HG03565 (cell line): ENCODE measurements around the gene MATN4.

ENCODE experiments used
- ATAC-seq: cut with Tn5 transposase; IDR thresholded peaks from one replicate; pipeline ENCODE4 v1.9.1; 2021; ENCODE audit warnings: mild to moderate bottlenecking, moderate library complexity; ENCODE audit not compliant: unreplicated experiment

Gene MATN4

DNA sequence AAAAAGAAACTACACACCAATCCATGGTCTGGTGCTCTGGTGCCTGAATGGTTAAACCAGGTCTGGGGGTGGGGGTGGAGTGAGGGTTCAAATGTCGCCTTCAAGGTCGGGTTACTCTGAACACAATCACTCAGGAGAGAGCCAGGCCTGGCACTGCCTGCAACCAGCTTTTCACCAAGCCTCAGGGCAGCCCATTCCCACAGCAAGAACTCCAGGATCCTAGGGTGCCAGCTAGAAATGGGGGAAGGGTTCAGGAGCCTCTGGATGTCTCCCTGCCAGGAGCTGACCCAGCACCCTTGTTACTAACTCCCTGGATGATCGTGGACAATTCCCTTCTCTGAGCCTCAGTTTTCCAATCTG, 33.5 kb upstream of the MATN4 start:
- no peak for ATAC-seq

DNA sequence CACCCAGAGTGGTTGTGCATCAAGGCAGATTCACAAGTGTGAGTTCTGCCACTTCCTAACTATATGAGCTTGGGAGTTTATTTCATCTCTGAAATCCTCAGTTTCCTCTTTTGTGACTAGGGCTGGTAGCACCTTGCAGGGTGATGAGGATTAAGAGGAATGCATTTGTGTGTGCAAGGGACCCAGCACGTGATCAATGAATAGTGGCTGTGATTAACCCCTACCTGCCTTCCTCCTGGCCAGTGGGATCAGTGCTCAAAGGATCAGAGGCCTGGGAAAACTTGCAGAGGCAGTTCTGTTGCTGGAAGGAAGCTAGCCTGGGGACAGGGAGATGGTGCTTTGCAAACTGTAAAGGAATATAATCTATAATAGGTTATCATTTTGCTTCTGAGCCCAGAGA, 32.9 kb upstream of the MATN4 start:
- ATAC-seq, result no peak

DNA sequence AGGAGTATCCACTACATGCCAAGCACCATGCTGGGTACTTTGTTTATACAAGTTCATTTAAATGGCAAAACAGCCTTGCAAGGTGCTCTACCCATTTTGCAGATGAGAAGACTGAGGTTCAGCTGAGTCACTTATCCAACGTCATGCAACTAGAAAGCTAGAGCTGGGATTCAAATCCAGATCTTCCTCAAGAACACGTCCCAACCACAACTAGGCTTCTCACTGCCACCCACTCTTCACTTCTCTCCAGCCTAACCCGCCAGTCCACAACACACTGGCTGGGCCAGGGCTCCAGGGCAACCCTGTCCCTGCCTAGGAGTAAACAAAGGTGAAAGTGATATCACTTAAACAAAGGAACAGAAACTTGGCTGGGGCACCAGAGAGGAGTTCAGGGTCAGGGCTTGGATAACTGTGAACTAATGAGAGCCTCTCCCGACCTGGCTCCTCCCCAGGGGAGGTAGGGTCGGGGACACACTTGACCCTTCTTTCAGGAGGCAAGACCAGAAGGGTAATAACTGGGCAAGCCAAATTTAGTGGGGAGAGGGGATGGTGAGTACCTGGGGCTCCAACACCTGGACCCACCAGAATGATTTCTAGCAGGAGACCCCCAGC, 32.2 kb upstream of the MATN4 start:
- ATAC-seq, result no peak

DNA sequence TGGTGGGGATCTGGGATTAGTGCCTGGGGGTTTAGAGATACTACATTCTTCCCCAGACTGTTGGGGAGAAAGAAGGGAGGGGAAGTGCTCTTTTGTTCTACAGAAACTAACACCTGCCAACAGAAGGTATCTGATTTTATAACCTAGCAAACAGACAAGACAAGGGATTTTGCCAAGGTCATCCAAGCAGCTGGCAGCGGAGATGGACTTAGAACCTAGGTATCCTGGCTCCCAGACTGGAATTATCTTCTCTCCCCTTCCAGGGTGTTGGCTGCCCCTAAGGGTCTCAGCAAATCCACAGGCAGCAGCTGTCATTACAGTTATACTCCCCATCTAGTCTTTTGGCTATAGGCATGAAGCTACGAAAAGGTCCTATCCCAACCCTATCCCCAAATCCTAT, 31.7 kb upstream of the MATN4 start:
- ATAC-seq, result no peak

DNA sequence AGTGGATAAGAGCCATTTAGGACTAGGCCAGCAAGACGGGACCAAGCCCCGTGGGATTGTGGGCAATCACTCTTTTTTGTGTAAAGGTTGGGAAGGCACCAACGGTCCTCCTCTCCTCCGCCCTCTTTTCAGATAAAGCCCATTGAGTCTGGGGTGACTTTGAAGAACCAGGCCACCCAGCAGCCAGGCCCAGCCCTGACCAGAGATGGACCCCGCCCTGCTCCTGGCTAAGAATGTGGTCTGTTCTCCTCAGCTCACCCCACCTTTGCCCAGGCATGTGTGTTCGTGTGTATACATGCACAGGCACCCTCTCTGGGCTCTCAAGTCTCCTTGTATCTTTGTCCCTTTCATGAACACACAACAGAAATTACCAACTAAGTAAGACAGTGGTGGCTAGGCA, 31.0 kb upstream of the MATN4 start:
- ATAC-seq, result no peak

DNA sequence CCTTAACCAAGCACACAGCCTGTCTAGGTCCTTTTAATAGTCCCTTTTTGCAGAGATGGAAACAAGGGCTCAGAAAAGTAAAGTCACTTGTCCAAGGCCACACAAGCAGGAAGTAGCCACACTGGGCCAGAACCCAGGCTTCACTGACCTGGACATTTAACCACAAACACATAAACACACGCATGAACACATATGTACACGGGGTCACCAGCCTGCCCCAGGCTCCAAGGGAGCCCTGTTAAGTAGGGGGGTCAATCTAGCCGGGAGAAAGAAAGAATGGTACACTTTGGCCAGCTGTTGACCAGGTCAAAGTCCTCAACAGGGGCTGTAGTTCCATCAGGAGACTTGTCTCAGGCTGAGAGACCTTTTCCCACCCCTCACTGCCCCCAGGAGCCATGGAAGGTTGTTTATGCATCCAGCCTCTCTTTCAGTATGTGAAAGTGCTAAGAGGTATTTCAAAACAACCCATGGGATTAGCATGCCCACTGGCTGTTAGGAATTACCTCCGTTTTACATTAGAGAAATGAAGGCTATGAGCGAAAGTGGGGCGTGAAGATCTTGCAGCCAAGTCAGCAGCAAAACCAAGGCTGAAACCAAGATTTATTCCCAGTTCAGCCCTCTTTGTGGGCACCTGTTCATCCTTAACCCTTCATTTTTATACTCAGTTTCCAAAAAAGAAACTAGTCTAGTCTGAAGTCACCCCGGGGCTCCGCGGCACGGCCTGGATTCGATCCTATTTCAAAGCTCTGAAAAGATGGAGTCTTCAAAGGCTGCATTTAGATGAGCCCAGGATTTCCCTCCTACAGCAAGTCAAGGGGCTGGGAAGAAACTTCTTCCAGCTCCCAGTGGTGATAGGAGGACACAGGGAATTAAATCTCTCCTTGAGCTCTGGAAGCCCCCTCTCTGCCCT, 30.3 kb upstream of the MATN4 start:
- no peak for ATAC-seq

DNA sequence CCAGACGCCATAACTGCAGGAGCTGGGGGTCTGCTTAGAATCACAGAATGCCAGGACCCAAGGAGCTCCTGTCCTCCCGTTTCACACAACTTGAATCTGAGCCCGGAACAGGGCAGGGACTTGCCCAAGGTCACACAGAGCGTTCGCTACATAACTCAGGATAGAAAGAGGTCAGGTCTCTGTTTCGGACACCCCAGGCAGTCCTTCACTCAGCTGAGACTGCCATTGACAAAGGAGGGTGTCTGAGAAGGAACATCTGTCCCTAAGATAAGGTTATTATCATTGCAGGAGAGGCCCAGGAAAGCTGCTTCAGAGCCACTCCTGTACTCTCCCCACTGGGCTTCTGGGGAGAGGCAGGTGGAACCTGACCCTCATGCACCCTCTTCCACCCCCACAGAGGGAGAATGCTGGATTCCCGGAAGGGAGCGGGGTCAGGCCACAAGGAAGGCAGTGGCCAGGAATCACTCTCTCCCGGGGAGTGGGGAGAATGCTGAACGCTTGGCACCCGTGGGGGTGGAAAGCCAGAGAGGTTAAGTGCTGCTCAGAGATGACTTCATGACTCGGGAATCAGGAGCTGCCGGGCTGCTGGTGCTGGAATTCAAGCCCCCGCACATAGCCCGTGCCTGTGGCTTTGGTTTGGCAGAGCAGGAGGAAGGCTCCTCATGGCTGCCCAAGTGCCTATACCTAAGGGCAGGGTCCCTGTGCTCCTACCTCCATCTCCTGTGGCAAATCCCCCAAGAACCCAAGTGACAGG, 29.4 kb upstream of the MATN4 start:
- ATAC-seq, result no peak

DNA sequence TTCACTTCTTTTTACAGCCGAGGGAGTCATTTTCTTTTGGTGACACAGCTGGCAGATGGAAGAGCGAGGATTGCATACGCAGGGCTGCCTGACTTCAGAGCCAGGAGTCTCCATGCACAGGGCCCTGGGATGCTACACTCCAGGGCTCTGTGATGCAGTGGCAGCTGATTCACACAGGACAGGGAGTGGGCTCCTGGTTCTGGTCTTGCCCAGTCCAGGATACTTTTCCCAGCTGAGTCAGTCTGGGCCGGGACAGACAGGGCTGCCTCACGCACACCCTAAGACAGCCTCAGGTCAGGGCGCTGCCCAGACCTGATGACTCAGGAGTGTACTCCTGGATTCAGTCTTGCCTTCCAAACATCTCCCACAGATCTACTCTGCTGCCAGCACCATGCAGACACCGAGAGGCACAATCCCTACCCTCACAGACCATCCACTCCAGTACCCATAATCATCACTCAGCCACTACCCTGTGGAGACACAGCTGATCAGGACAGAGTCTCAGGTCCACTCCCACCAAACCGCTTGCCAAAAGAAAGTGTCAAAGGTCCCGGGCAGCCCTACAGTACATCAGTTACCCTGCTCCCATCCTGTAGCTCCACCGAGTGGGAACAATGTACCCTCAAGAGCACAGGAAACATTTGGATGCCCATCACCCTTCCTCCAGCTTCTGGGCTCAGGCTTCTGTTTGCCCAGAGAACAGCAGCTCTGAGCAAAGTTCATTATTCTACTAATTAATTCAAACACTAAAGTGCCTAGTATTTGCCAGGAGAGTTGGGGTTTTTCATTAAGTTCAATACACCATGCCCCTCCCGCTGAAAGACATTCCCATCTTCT, 28.6 kb upstream of the MATN4 start:
- no peak for ATAC-seq

DNA sequence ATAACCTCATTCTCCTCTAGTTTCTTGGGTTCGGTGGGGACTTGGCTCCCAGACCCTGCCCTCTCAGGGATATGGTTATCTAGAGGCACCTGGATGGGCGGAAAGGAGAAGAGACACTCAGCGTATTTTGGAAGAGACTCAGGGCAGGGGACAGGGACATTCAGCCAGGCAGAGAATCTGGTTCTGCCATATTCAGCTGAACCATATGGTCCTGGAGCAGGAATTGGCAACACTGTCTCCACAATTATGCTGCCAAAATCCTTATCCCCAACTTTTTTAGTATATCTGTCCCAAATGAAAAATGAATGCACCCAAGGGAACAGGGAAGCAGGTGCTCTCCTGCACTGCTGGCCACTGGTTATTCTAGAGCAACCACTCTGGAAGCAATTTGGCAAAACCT, 22.4 kb upstream of the MATN4 start:
- ATAC-seq, result no peak

DNA sequence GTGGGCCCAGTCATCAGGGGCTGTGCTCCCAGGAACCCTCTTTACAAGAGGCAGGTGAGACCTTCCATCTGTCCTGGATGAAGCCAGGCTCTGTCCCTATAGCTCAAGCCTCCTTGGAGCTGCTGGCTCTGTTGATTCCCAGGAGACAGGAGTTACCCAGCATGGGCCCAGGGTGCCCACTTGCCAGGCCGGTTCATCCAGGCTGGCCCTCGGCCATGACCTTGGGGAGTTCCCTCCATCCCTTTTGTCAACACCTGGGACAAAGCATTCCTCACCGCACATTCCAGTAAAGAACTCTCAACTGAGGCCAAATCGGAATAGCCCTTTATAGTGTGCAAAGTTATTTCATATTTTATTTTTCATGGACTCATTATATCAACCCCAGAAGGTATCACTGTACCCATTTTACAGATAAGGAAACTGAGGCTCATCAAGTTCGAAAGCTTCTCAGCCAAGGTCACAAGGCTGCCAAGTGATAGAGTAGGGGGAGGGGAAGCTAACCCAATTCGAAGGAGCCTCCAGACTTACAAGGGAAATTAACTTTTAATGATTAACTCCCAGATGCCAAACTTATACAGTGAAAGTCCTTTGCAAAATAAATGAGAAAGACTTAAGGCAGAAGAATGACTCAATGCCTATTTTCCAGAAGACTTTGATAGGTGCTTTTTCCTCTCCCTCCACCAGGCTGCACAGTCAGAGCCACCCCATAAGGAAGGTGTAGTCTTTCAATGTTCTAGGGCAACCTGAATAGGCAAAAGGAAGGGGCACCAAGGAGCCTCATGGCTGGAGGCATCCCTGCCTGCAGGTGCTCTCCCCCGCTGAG, 21.6 kb upstream of the MATN4 start:
- no peak for ATAC-seq

DNA sequence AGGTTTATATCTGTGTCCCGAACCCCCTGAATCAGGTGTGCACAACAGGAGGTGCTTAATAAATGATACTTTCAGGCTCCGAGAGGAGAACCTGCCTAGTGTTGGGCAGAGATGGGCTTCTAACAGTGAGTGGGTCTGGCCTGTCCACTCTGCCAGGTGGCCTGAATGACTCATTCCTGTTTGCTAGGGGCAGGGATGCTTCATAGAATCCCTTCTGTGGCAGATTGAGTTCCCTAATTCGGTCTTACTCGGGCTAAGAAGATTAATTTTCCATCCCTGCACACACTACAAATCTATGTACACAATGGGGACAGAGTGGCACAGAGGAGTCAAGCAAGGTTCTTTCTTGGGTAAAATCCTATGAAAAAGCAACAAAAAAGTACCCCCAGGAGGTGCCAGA, 20.4 kb upstream of the MATN4 start:
- no peak for ATAC-seq

DNA sequence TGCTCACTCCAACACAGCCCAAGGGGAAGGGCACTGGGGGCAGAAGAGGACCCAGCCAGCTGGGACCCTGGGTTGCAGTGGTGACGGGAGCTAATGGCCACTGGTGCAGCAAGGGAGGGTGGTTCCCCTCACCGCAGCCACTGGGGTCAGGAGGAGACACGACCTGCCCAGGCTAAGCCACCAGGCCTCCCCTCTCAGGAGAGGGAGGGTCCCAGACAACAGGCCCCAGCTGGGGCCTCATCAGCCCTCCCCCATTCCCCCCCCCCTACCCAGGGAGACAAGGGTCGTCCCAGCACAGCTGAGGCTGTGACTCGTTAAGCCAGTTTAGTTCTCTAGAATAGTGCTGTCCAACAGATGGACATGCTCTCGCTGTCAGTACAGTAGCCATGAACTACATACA, 17.3 kb upstream of the MATN4 start:
- ATAC-seq, result no peak

DNA sequence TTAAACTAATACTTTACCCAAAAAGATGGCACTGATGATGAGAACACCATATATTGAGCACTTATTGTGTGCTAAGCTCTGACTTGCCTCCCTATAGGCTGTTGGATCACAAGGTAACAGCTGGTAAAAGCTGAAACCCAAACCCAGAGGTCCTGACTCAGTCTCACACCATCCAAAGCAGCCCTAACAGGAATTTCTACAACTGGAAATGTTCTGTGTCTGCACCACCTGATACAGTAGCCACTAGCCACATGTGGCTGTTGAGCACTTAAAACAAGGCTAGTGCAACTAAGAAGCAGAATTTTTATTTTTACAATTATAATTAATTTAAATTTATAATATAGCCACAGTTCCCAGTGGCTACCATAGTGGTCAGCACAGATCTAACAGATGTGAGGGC, 15.6 kb upstream of the MATN4 start:
- no peak for ATAC-seq

DNA sequence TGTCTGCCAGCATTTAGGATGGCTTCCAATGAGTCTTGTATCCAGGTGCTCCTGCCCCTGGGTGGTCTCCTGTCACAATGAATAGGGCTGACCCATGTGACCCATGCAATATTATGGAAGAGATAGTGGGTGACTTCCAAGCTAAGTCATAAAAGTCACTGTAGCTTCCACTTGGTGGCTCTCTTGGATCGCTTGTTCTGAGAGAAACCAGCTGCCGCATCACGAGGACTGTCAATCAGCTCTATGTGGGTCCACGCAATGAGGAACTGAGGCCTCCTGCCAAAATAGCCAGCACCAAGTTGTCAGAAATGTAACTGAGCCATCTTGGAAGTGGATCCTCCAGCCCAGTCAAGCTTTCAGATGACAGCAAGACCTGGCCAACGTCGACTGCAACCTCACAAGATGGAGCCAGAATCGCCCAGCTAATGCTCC, 14.9 kb upstream of the MATN4 start:
- ATAC-seq, result no peak

DNA sequence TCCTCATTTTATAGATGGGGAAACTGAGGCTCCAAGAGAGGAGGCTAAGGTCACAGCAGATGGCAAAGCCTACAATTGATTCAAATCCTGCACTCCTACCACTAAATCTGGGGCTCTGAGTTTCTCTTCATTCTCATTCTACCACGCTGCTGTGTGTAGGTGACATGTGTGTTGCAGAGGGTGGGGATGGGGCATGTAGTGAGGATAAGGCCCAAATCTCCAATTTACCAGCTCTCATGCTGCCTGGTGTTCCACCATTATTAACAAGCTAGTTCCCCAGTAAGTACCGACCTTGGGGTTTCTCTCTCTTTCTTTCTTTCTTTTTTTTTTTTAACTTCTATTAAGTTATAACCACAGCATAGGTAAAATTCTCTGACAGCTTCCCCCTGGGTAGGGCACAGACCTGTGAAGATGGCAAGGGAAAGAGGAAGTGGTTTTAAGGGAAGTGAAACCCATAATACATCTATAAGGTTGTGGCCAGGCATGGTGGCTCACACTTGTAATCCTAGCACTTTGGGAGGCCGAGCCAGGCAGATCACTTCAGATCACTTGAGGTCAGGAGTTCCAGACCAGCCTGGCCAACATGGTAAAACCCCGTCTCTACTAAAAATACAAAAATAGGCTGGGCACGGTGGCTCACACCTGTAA, 13.0 kb upstream of the MATN4 start:
- no peak for ATAC-seq

DNA sequence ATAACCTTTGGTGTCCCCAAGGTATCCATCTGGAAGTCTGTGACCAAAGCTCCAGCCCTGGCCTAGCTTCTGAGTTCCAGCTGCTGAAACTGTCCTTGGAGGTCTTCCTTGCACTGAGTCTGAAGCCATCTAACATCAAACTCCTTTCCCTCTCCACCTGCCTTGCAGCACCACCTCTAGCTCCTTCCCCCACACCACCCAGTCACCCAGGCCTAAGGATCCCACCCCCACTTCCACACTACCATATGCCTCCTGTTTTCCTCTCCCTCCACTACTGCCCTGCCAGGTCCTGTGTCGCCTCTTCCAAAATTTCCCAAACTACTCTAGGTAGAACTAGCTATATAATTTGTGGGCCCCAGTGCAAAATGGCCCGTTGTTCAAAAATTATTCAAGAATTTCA, 10.8 kb upstream of the MATN4 start:
- no peak for ATAC-seq

DNA sequence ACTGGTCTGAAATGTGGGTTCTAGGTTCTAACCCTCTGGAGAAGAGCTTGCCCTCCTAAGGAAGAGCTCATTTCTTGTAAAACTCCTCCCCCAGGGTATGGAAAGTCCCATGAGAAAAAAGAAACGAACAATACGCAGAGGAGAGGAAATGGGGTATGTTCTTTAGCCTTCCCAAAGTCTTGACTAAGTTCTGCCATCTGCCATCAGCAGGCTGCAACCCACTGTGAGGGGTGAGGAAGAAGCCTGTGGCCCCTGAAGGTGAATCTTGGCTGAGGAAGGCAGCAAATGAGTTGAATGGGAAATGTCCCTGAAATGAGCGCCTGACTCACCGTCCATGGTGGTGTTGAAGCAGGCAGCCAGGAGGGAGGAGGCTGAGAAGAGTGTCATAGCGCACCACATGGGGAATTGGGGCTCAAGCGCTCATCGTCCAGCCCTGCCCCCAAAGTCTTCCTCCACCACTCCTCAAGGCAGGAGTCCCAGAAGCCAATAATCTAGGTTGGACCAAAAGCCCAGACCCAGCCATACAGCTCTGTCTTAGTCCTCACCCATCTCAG, 10.4 kb upstream of the MATN4 start:
- ATAC-seq, result no peak

DNA sequence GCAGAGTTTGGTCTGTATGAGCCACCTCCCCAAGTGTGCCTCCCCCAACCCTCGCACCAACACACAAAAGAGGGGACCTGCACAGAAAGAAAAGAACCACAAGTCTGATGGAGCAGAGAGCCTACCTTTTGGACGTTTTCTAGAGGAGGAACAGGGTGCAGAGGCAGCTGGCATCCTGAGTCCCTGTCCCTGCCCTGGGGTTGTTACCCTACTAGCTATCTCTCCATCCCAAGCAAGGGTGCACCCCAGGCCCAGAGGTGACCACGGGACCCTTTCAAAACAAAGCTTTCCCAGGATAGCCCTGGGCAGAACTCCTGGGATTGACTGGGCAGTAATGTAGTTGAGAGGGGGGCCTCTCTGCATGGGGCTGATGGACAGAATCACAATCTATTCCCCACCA, 9.7 kb upstream of the MATN4 start:
- ATAC-seq, result no peak
